GM18951 (cell line): ENCODE data around the gene XKR3.
"Not testable (repeated sequence)": the region's sequence is repeated elsewhere in the genome, so short reads cannot be mapped to it uniquely, and the experiment has no call there.

Experiments used
- POLR2A ChIP-seq: IDR thresholded peaks from 4 replicates; pipeline ENCODE4 v1.6.1; 2011; ENCODE audit warnings: mild to moderate bottlenecking; ENCODE audit not compliant: insufficient read length, insufficient read depth; ENCODE audit errors: extremely low read depth
- in situ Hi-C: fragments of 300-500 bp; cut with MboI; formaldehyde crosslinking; loops from one replicate; pipeline ENCODE4 v1.12.0; 2022; ENCODE audit warnings: low sequenced_read_pairs, mixed read lengths, inconsistent platforms; ENCODE audit not compliant: unreplicated experiment

Gene XKR3

GRCh38 chr22:16828876-16829275 is 3.7 kb upstream of the XKR3 start:
- TF ChIP-seq POLR2A = no peak
- in situ Hi-C loops = no loop called here

GRCh38 chr22:16827506-16827905 is 2.3 kb upstream of the XKR3 start:
- in situ Hi-C loops = no loop called here
- TF ChIP-seq POLR2A = no peak

DNA sequence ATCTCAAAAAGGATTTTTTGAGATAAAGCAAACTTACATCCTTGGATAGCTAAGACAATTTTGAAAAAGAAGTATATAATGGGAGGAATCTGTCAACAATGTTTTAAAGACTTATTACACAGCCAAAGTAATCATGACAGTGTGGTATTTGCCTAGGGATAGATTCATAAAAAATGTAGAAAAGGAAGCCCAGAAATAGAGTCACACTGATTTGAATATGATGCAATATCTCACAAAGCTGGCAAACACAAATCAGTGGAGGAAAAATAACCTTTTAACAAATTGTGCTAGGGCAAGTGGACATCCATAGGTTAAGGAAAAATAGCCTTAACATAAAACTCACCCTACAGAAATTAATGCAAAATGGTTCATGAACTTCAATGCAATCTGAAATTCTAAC is 6.0 kb downstream of the XKR3 start:
- in situ Hi-C loops = no loop called here
- TF ChIP-seq POLR2A = no peak

DNA sequence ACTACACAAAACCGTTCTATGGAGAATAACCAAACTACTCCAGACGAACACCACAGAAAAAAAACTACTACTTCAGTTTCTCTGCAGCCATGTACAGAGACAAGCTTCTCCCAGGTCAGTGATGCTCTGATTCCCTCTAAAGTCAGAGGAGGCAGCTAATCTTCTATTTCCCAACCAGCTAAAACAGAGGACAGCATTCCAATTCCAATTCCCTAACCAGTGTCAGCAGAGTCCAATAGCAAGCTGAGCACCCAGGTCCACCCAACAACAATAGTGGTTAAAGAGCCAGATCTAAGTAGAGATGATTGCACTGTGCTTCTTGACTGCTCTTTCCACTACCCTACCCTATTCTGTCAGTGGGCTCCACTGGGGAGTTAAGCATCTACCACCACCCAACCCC is 6.7 kb downstream of the XKR3 start:
- in situ Hi-C loops = no loop called here
- TF ChIP-seq POLR2A = no peak

GRCh38 chr22:16815073-16815472 is 10.1 kb downstream of the XKR3 start:
- in situ Hi-C loops = no loop called here
- TF ChIP-seq POLR2A = no peak

DNA sequence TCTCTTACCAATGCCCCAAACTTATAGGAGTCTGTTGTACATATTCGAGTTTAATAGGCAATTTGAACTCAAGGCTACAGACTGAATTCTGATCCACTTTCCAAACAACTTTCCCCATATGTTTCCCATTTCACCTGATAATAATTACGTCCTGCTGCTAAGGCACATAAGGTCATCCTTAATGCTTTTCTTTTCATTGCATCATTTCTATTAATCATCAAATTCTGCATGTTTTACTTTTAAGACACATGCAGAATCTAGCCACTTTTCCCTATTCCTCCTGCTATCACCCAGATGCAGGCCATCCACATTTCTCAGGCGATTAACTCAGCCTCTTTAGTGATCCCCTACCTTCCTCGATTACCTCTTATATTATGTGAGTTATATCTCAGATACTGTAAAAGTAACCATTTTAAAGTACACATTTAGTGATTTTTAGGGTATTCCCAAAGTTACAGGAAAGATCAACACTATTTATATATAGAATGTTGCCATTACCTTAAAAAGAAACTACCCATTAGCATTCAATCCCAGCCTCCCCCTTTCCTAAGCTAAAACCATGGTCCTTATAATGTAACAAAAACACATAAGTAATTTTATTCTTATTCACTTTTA is 14.9 kb downstream of the XKR3 start:
- in situ Hi-C loops = no loop called here
- TF ChIP-seq POLR2A = no peak

DNA sequence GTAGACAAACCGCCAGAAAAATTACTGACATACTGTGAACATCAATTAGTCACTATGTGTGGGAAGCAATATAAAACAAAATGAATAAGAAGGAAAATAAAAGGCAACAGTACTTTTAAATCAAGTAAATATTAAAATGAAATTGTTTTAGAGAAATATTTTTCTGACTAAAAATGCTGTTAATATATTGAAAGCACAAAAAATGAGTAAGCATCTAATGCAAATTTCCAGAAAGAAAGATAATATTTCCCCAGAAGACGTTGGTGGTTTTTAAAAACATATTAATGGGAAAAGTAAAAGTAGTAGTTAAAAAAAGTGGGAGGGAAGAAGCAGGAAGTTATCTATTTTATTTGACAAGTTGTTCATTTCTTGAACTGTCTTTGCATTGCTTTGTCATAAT is 16.5 kb downstream of the XKR3 start:
- in situ Hi-C loops = no loop called here
- no peak for TF ChIP-seq POLR2A

GRCh38 chr22:16807109-16807508 is 18.1 kb downstream of the XKR3 start:
- no peak for TF ChIP-seq POLR2A
- in situ Hi-C loops = no loop called here

- TF ChIP-seq POLR2A = no peak
Observed at GRCh38 chr22:16806401-16806800, 18.8 kb downstream of the XKR3 start.

GRCh38 chr22:16804882-16805281 is 20.3 kb downstream of the XKR3 start:
- TF ChIP-seq POLR2A = no peak
- in situ Hi-C loops = no loop called here

More at GRCh38 chr22:16806401-16806800, 18.8 kb downstream of the XKR3 start:
- in situ Hi-C loops = no loop called here

DNA sequence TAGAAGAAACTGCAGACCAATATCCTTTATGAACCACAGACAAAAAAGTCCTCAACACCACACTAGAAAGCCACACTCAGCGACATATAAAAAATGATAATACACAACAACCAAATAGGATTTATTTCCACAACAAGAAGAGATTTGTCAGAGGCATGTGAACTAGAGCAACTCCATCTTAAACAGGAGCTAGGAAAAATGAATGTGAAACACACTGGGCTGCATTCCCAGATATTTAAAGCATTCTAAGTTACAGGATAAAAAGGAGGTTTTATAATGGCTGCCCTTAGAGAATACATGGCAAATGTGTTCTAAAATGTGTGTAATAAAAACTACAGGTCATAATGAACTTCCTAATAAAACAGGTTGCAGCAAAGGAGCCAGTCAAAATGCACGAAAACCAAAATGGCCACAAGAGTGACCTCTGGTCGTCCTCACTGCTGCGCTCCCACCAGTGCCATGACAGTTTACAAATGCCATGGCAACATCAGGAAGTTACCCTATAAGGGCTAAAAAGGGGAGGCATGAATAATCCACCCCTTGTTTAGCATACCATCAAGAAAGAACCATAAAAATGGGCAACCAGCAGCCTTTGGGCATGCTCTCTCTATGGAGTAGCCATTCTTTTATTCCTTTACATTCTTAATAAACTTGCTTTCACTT is 21.8 kb downstream of the XKR3 start:
- TF ChIP-seq POLR2A = no peak
- in situ Hi-C loops = no loop called here

GRCh38 chr22:16801571-16801970 is 23.6 kb downstream of the XKR3 start:
- TF ChIP-seq POLR2A = no peak
- in situ Hi-C loops = no loop called here

DNA sequence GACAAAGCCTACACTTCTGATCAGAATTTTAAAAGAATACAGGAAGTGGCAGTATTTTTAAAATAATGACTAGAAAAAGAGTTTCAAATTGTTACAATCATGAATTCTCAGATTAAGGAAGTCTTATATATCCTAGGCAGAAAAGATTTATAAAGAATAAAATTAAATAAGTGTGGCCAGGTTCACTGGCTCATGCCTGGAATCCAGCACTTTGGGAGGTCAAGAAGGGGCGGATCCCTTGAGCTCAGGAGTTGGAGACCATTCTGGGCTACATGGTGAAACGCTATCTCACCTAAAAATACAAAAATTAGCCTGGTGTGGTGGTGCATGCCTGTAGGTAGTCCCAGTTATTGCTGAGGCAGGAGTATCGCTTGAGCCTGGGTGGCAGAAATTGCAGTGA is 24.1 kb downstream of the XKR3 start:
- no peak for TF ChIP-seq POLR2A
- in situ Hi-C loops = no loop called here

GRCh38 chr22:16800358-16800757 is 24.9 kb downstream of the XKR3 start:
- in situ Hi-C loops = no loop called here
- TF ChIP-seq POLR2A = no peak

- in situ Hi-C loops = not testable (repeated sequence)
Observed at GRCh38 chr22:16795504-16795903, 29.7 kb downstream of the XKR3 start.
